HCT116 (cell line): Measurements from ENCODE around the gene ZNF780A. TPM values are rescaled to one million over a fixed set of nuclear protein-coding genes. Genes with fewer than 3 reads are reported as not detected.

ENCODE experiments used
- ATAC-seq: fragments of 200-7000 bp; cut with Tn5 transposase; 2 replicates; pipeline ENCODE4 v1.9.1; 2020; ENCODE audit warnings: mild to moderate bottlenecking, moderate library complexity
- BruUV-seq: library from RNA; stranded (reverse); fragments of 400-500 nt; replicated peaks from 2 replicates; lab custom pipeline; 2021; lab: Mats Ljungman, UMichigan
- CTCF ChIA-PET: fragments of 300-600 bp; sonication (Branson Sonifier 250); formaldehyde crosslinking; loops from one replicate; lab custom pipeline; 2021; ENCODE audit warnings: antibody characterized with exemption; lab: Charles Lee
- POLR2A ChIA-PET: fragments of 300-600, 350-600 bp; sonication (Branson Sonifier 250); formaldehyde crosslinking; loops from one replicate; lab custom pipeline; 2021; ENCODE audit warnings: antibody characterized with exemption; lab: Charles Lee
- RAD21 ChIA-PET, 2 experiments: fragments of 300-600 bp; sonication (Branson Sonifier 250); formaldehyde crosslinking; loops; one replicate each; lab custom pipeline; 2023; ENCODE audit warnings: low total read pairs in 2 of 2; ENCODE audit not compliant: uncharacterized antibody in 2 of 2, unreplicated experiment in 2 of 2, low non-redundant PET in 1 of 2; lab: Charles Lee
- DNase-seq: peaks from one replicate; pipeline ENCODE4 v3.0.0-alpha.2; 2010; ENCODE audit warnings: low read depth, low spot score
- H2AFZ ChIP-seq: fragments of 200-600 bp; shearing (Covaris generic), sonication (generic); 2 replicates; pipeline ENCODE4 v1.6.1; 2017; ENCODE audit warnings: low read depth, mixed run types, mixed read lengths, antibody characterized with exemption, low read length; ENCODE audit not compliant: poor library complexity, severe bottlenecking
- H3K27ac ChIP-seq: 2 replicates; pipeline ENCODE4 v1.5.1; 2012; ENCODE audit warnings: low read depth, low read length
- H3K27me3 ChIP-seq: fragments of 200-600 bp; sonication (generic); 2 replicates; pipeline ENCODE4 v1.6.1; 2016; ENCODE audit warnings: mixed run types, low read length, mixed read lengths; ENCODE audit not compliant: insufficient read depth
- H3K36me3 ChIP-seq, 2 experiments: fragments of 200-500 bp in 1 of 2; fragments of 200-600 bp in 1 of 2; sonication (Bioruptor generic) in 1 of 2; sonication (generic) in 1 of 2; 2 replicates each; pipeline versions ENCODE4 v1.5.1 to v1.6.1; 2014 to 2016; ENCODE audit warnings: low read length in 2 of 2, inconsistent platforms in 1 of 2, mixed read lengths in 1 of 2, mixed run types in 1 of 2; ENCODE audit not compliant: insufficient read depth in 2 of 2, control insufficient read depth in 1 of 2
- H3K4me1 ChIP-seq, 2 experiments: fragments of 200-600 bp in 1 of 2; sonication (generic) in 1 of 2; 2 replicates each; pipeline versions ENCODE4 v1.5.1 to v1.6.1; 2012 to 2017; ENCODE audit warnings: low read length in 2 of 2, inconsistent platforms in 1 of 2, mild to moderate bottlenecking in 1 of 2, mixed read lengths in 1 of 2, mixed run types in 1 of 2, moderate library complexity in 1 of 2; ENCODE audit not compliant: insufficient read depth in 2 of 2, control insufficient read depth in 1 of 2
- H3K4me2 ChIP-seq: fragments of 200-600 bp; sonication (generic); 2 replicates; pipeline ENCODE4 v1.6.1; 2017; ENCODE audit warnings: mixed run types, low read length, mixed read lengths
- H3K4me3 ChIP-seq, 2 experiments: fragments of 200-600 bp in 1 of 2; sonication (generic) in 1 of 2; replicated peaks in 1 of 2; 2 replicates each; pipeline ENCODE4 v1.5.1; 2011 to 2016; ENCODE audit warnings: low read length in 2 of 2, control low read depth in 1 of 2, low read depth in 1 of 2, mild to moderate bottlenecking in 1 of 2, mixed read lengths in 1 of 2, mixed run types in 1 of 2
- H3K79me2 ChIP-seq: fragments of 200-600 bp; sonication (generic); 2 replicates; pipeline ENCODE4 v1.6.1; 2017; ENCODE audit warnings: mild to moderate bottlenecking, mixed run types, low read length, moderate library complexity, mixed read lengths; ENCODE audit not compliant: insufficient read depth
- H3K9ac ChIP-seq: fragments of 200-600 bp; sonication (generic); 2 replicates; pipeline ENCODE4 v1.6.1; 2016; ENCODE audit warnings: low read length, mixed read lengths
- H3K9me2 ChIP-seq: fragments of 200-600 bp; sonication (generic), shearing (Covaris generic); 2 replicates; pipeline ENCODE4 v1.6.1; 2017; ENCODE audit warnings: mixed run types, mild to moderate bottlenecking, moderate library complexity; ENCODE audit not compliant: insufficient read depth
- H3K9me3 ChIP-seq, 2 experiments: fragments of 200-500 bp in 1 of 2; fragments of 200-600 bp in 1 of 2; sonication (Bioruptor generic) in 1 of 2; sonication (generic) in 1 of 2; 2 replicates each; pipeline ENCODE4 v1.6.1; 2014 to 2017; ENCODE audit warnings: low read length in 2 of 2, mixed read lengths in 2 of 2, inconsistent platforms in 1 of 2, low read depth in 1 of 2, mild to moderate bottlenecking in 1 of 2, mixed run types in 1 of 2, moderate library complexity in 1 of 2; ENCODE audit not compliant: control insufficient read depth in 1 of 2, insufficient read depth in 1 of 2
- H4K20me1 ChIP-seq: fragments of 200-600 bp; sonication (generic), shearing (Covaris generic); 2 replicates; pipeline ENCODE4 v1.6.1; 2017; ENCODE audit warnings: mixed run types, mild to moderate bottlenecking, moderate library complexity; ENCODE audit not compliant: insufficient read depth
- ATF3 ChIP-seq: IDR thresholded peaks from 2 replicates; pipeline ENCODE4 v1.6.1; 2012
- CTCF ChIP-seq, 3 experiments: fragments of 200-600 bp in 1 of 3; sonication (generic) in 1 of 3; IDR thresholded peaks in 2 of 3; conservative IDR thresholded peaks in 1 of 3; 2 replicates each; pipeline ENCODE4 v1.5.1; 2012 to 2017; ENCODE audit warnings: low read depth in 2 of 3, low read length in 2 of 3, antibody characterized with exemption in 1 of 3, borderline replicate concordance in 1 of 3, control low read depth in 1 of 3, mild to moderate bottlenecking in 1 of 3, mixed read lengths in 1 of 3, mixed run types in 1 of 3, moderate library complexity in 1 of 3; ENCODE audit not compliant: insufficient read depth in 1 of 3
- EGR1 ChIP-seq: IDR thresholded peaks from 2 replicates; pipeline ENCODE4 v1.6.1; 2012; ENCODE audit warnings: low read depth
- ELF1 ChIP-seq: IDR thresholded peaks from 2 replicates; pipeline ENCODE4 v1.6.1; 2012; ENCODE audit warnings: low read depth, borderline replicate concordance
- EZH2 ChIP-seq: fragments of 200-600 bp; sonication (generic); IDR thresholded peaks from 2 replicates; pipeline ENCODE4 v1.6.1; 2017; ENCODE audit warnings: antibody characterized with exemption, mixed run types
- EZH2phosphoT487 ChIP-seq: fragments of 200-600 bp; IDR thresholded peaks from 2 replicates; pipeline ENCODE4 v1.6.1; 2018; ENCODE audit warnings: antibody characterized with exemption, borderline replicate concordance
- JUND ChIP-seq: IDR thresholded peaks from 2 replicates; pipeline ENCODE4 v1.6.1; 2012
- SIN3A ChIP-seq: IDR thresholded peaks from 2 replicates; pipeline ENCODE4 v1.6.1; 2012; ENCODE audit warnings: low read depth
- SP1 ChIP-seq: IDR thresholded peaks from 2 replicates; pipeline ENCODE4 v1.6.1; 2012; ENCODE audit warnings: low read depth
- TCF7L2 ChIP-seq: IDR thresholded peaks from 2 replicates; pipeline ENCODE4 v1.7.0; 2011; ENCODE audit warnings: borderline replicate concordance, inconsistent platforms; ENCODE audit not compliant: insufficient read depth, insufficient read length; ENCODE audit errors: extremely low read depth
- intact Hi-C: fragments of 100-400 bp; cut with micrococcal nuclease; formaldehyde crosslinking; loops from 2 replicates; pipeline ENCODE4 v1.10.0; 2022
- total RNA-seq: library from RNA; stranded (reverse); gene quantifications from one replicate; pipeline ENCODE4 v1.2.1, GENCODE V29; 2021; ENCODE audit not compliant: unreplicated experiment

ZNF780A gene
- total RNA-seq, 1 experiment from 2014 or later = 18.9 TPM

- ChIA-PET RAD21 (no interaction called here), POLR2A (no interaction called here)
- Histone ChIP-seq H3K4me3 (no peak overlapping the region), H3K9me3 (no peaks in the 10 kb centered on the region), H3K9me2 (no peaks in the 10 kb centered on the region), H3K27me3 (no peaks in the 10 kb centered on the region), H4K20me1 (no peaks in the 10 kb centered on the region), H2AFZ (no peak overlapping the region), H3K9ac (no peak overlapping the region), H3K79me2 (peaks cover 14% of the 10 kb centered on the region), H3K36me3 (no peaks in the 10 kb centered on the region), H3K27ac (no peak overlapping the region)
- ATAC-seq (no peak), DNase-seq (no peak)
- no TSS peak for BruUV-seq
- intact Hi-C loops = no loop called here
- no peak for TF ChIP-seq ELF1
- no peak for TF ChIP-seq EGR1
- no peak for TF ChIP-seq EZH2phosphoT487
- TF ChIP-seq SP1 = no peak
- TF ChIP-seq TCF7L2 = no peak
- no peak for TF ChIP-seq CTCF (IDR thresholded peaks at IDR 0.05 in 2 of 3, conservative IDR thresholded peaks at IDR 0.05 in 1 of 3; ENCODE audit: borderline replicate concordance in 1 of 3, insufficient read depth in 1 of 3, low read depth in 2 of 3, low read length in 2 of 3)
- no peak for TF ChIP-seq ATF3
- no peak for TF ChIP-seq JUND
- no peak for TF ChIP-seq SIN3A
- TF ChIP-seq EZH2 = no peak
- TF ChIP-seq, all 23 proteins: peak for 0
- H3K4me1 ChIP-seq = peaks cover 8 to 19% of the 10 kb centered on the region in 2 experiments; a peak in 3 of 4 replicates
- CTCF ChIA-PET = no interaction called here
- H3K4me2 ChIP-seq = no peak overlapping the region
Observed at GRCh38 chr19:40093416-40093815, 2.7 kb upstream of the ZNF780A start.
